ENCODE results near the gene VKORC1L1. TPM values are rescaled to one million over a fixed set of nuclear protein-coding genes. Genes with fewer than 3 reads are reported as not detected.
"Not testable (repeated sequence)": the region's sequence is repeated elsewhere in the genome, so short reads cannot be mapped to it uniquely, and the experiment has no call there.

Gene VKORC1L1
- total RNA-seq, 6 experiments from 2014 or later: 33.9 to 46.0 (median 43.1) TPM

DNA sequence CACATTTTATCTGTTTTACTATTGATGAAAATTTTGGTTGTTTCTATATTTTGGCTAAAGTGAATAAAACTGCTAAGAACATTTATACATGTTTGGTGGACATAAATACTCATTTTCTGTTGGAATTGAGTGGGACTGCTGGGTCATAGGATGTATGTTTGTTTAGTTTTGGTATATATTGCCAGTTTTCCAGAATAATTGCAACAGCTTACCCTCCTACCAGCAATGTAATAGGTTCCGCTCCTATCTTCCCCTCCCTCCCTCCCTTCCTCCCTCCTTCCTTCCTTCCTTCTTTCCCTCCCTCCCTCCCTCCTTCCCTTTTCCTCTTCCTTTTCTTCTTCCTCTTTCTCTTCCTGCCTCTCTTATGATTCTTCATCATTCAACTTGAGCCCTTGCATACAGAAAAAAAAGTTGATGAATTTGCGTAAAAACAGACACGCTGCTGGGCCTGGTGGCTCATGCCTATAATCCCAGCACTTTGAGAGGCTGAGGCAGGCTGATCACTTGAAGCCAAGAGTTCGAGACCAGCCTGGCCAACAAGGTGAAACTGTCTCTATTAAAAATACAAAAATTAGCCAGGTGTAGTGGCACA, 23.5 kb downstream of the VKORC1L1 start:
- DNase-seq: no peak
- TF ChIP-seq CTCF (IDR thresholded peaks at IDR 0.05): no peak
- peaks cover 6% of the 10 kb centered on the region for H3K9me3 Mint-ChIP-seq
- no peaks in the 10 kb centered on the region for H3K27me3 Mint-ChIP-seq (ENCODE audit: insufficient read depth)
- H3K4me3 Mint-ChIP-seq: no peak overlapping the region
- no peaks in the 10 kb centered on the region for H3K4me1 Mint-ChIP-seq (ENCODE audit: low read depth)
- H3K27ac Mint-ChIP-seq: no peak overlapping the region
- peaks cover 25% of the 10 kb centered on the region for H3K36me3 Mint-ChIP-seq (ENCODE audit: low read depth)

GRCh38 chr7:65897289-65897688, 24.4 kb downstream of the VKORC1L1 start:
- not testable (repeated sequence) for DNase-seq; H3K27me3 Mint-ChIP-seq (ENCODE audit: insufficient read depth); H3K27ac Mint-ChIP-seq; H3K4me1 Mint-ChIP-seq (ENCODE audit: low read depth); H3K4me3 Mint-ChIP-seq
- H3K9me3 Mint-ChIP-seq: peaks cover 13% of the 10 kb centered on the region
- H3K36me3 Mint-ChIP-seq (ENCODE audit: low read depth): peaks cover 33% of the 10 kb centered on the region

DNA sequence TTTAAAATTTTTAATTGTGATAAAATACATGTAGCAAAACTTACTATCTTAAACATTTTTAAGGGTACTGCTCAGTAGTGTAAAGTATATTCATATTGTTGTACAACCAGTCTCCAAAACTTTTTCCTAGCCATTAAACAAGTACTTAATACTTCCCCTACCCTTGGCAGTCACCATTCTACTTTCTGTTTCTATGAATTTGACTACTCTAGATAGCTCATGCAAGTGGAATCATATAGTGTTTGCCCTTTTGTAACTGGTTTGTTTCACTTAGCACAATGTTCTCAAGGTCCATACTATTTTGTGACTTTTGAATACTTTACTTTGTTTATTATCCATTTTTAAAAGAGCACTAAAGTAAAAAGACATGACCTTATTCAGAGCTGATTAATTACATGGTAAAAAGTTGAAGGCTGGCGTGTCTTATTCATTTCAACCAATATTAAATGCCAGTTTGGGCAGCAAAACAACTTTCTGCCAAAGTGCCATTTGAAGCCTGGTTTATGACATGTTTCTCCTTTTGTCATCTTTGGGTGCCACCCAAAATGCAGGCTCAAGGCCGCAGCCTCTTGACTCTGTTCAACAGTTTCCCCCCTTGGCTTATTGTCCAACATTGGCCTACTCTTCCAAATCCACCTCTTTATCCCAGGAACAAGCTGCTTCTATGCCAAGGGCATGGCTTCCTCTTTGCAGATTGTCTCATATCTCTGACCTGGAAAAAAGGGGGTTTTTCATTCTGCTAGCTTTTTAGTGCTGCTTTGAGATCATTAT, 26.0 kb downstream of the VKORC1L1 start:
- Mint-ChIP-seq H3K9me3 (peaks cover 18% of the 10 kb centered on the region), H3K36me3 (ENCODE audit: low read depth) (peaks cover 39% of the 10 kb centered on the region)
- H3K27me3 Mint-ChIP-seq (ENCODE audit: insufficient read depth); H3K27ac Mint-ChIP-seq; H3K4me1 Mint-ChIP-seq (ENCODE audit: low read depth); DNase-seq; H3K4me3 Mint-ChIP-seq: not testable (repeated sequence)

GRCh38 chr7:65902306-65902705, 29.4 kb downstream of the VKORC1L1 start:
- no peak overlapping the region for H3K4me3 Mint-ChIP-seq
- peaks cover 18% of the 10 kb centered on the region for H3K9me3 Mint-ChIP-seq
- no peaks in the 10 kb centered on the region for H3K4me1 Mint-ChIP-seq (ENCODE audit: low read depth)
- DNase-seq: no peak
- H3K36me3 Mint-ChIP-seq (ENCODE audit: low read depth): peaks cover 52% of the 10 kb centered on the region
- no peak overlapping the region for H3K27ac Mint-ChIP-seq
- no peak for TF ChIP-seq CTCF (IDR thresholded peaks at IDR 0.05)
- H3K27me3 Mint-ChIP-seq (ENCODE audit: insufficient read depth): no peaks in the 10 kb centered on the region

- no peak for TF ChIP-seq CTCF (IDR thresholded peaks at IDR 0.05)
- H3K4me1 Mint-ChIP-seq (ENCODE audit: low read depth): 0 out of 2 replicates have a peak, but pooled peaks cover 6% of the 10 kb centered on the region
- no peaks in the 10 kb centered on the region for H3K27me3 Mint-ChIP-seq (ENCODE audit: insufficient read depth)
- no peak for DNase-seq
- H3K4me3 Mint-ChIP-seq: no peak overlapping the region
- H3K36me3 Mint-ChIP-seq (ENCODE audit: low read depth): peaks cover 21% of the 10 kb centered on the region
- H3K27ac Mint-ChIP-seq: no peak overlapping the region
- peaks cover 1% of the 10 kb centered on the region; the same call in 1 of the 2 replicates for H3K9me3 Mint-ChIP-seq
Observed at GRCh38 chr7:65907501-65908198, 34.8 kb downstream of the VKORC1L1 start.

GRCh38 chr7:65910237-65910636, 37.4 kb downstream of the VKORC1L1 start:
- peaks cover 11% of the 10 kb centered on the region for H3K36me3 Mint-ChIP-seq (ENCODE audit: low read depth)
- H3K27me3 Mint-ChIP-seq (ENCODE audit: insufficient read depth): no peaks in the 10 kb centered on the region
- TF ChIP-seq CTCF (IDR thresholded peaks at IDR 0.05): no peak
- DNase-seq: no peak
- no peaks in the 10 kb centered on the region for H3K9me3 Mint-ChIP-seq
- no peak overlapping the region for H3K27ac Mint-ChIP-seq
- H3K4me3 Mint-ChIP-seq: no peak overlapping the region
- 0 out of 2 replicates have a peak, but pooled peaks cover 6% of the 10 kb centered on the region for H3K4me1 Mint-ChIP-seq (ENCODE audit: low read depth)

All from HFFc6 (cell line).